Neutrophil (primary cell): Measurements from ENCODE around the gene EIF4A3.

Source experiments
- H3K27ac ChIP-seq: fragments of 200-600 bp; sonication (generic); 2 replicates; pipeline ENCODE4 v1.5.1; 2016; ENCODE audit warnings: mild to moderate bottlenecking, moderate library complexity
- H3K27me3 ChIP-seq: fragments of 200-600 bp; sonication (generic); 2 replicates; pipeline ENCODE4 v1.6.0; 2016; ENCODE audit warnings: mild to moderate bottlenecking
- H3K36me3 ChIP-seq: fragments of 200-600 bp; sonication (generic); 2 replicates; pipeline ENCODE4 v1.5.1; 2017
- H3K4me1 ChIP-seq, 2 experiments: fragments of 200-600 bp in 1 of 2; sonication (generic) in 1 of 2; 1 replicate in 1 of 2; 2 replicates in 1 of 2; pipeline versions ENCODE4 v1.5.1 to v1.6.1; 2013 to 2016; ENCODE audit warnings: low read depth in 1 of 2, low read length in 1 of 2, mild to moderate bottlenecking in 1 of 2, moderate library complexity in 1 of 2; ENCODE audit not compliant: control insufficient read depth in 1 of 2, insufficient read depth in 1 of 2
- H3K4me3 ChIP-seq, 2 experiments: fragments of 200-600 bp in 1 of 2; sonication (generic) in 1 of 2; 1 replicate in 1 of 2; 2 replicates in 1 of 2; pipeline ENCODE4 v1.5.1; 2013 to 2016; ENCODE audit warnings: low read depth in 1 of 2, low read length in 1 of 2, mild to moderate bottlenecking in 1 of 2, moderate library complexity in 1 of 2
- H3K9me3 ChIP-seq: fragments of 200-600 bp; sonication (generic); 2 replicates; pipeline ENCODE4 v1.5.1; 2016
- CTCF ChIP-seq: fragments of 200-600 bp; sonication (generic); IDR thresholded peaks from 2 replicates; pipeline ENCODE4 v1.5.1; 2016; ENCODE audit warnings: antibody characterized with exemption

EIF4A3 gene

GRCh38 chr17:80099291-80100034, 47.5 kb downstream of the EIF4A3 start:
- no peak overlapping the region for H3K4me3 ChIP-seq
- peaks cover 30% of the 10 kb centered on the region in 2 experiments for H3K4me1 ChIP-seq
- H3K27me3 ChIP-seq = peaks cover 9% of the 10 kb centered on the region
- H3K36me3 ChIP-seq = no peaks in the 10 kb centered on the region
- no peak for TF ChIP-seq CTCF
- H3K9me3 ChIP-seq = no peaks in the 10 kb centered on the region
- no peak overlapping the region for H3K27ac ChIP-seq

- no peak overlapping the region for H3K4me3 ChIP-seq
- no peak for TF ChIP-seq CTCF
Measured at GRCh38 chr17:80097844-80098691, 48.9 kb downstream of the EIF4A3 start.

GRCh38 chr17:80097127-80097621, 49.8 kb downstream of the EIF4A3 start:
- H3K4me1 ChIP-seq = peaks cover 44 to 46% of the 10 kb centered on the region in 2 experiments
- no peak overlapping the region for H3K27ac ChIP-seq
- no peaks in the 10 kb centered on the region for H3K9me3 ChIP-seq
- no peaks in the 10 kb centered on the region for H3K36me3 ChIP-seq
- no peak overlapping the region for H3K4me3 ChIP-seq
- H3K27me3 ChIP-seq = peaks cover 9% of the 10 kb centered on the region
- no peak for TF ChIP-seq CTCF

More at GRCh38 chr17:80097844-80098691, 48.9 kb downstream of the EIF4A3 start:
- H3K27ac ChIP-seq = no peak overlapping the region
- H3K9me3 ChIP-seq = no peaks in the 10 kb centered on the region
- peaks cover 44% of the 10 kb centered on the region in 2 experiments for H3K4me1 ChIP-seq
- H3K36me3 ChIP-seq = no peaks in the 10 kb centered on the region
- H3K27me3 ChIP-seq = peaks cover 9% of the 10 kb centered on the region

DNA sequence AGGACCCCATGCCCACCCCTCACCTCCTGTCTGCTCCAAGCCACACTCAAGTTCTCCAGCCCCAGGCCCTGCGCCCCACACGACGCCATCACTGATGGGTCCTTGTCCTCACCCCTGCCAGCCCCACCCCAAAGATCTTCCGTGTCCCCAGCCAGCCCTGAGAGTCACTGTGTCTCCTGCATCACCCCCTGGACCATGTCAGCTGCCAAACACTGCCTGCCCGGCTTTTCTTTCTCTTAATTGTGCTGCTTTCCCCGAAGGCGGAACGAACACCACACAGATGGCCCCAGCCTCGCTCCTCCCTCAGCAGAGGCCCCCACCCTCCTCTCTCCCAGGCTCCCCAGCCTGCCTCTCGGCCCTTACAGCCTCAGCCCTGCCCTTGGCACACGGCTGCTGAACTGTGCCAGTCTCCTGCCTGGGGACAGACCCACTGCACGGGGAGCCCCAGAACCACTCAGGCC, 50.3 kb downstream of the EIF4A3 start:
- no peak for TF ChIP-seq CTCF
- Histone ChIP-seq H3K36me3 (no peaks in the 10 kb centered on the region), H3K27me3 (peaks cover 9% of the 10 kb centered on the region), H3K27ac (no peak overlapping the region), H3K4me1 (peaks cover 45 to 47% of the 10 kb centered on the region in 2 experiments), H3K4me3 (no peak overlapping the region), H3K9me3 (no peaks in the 10 kb centered on the region)

DNA sequence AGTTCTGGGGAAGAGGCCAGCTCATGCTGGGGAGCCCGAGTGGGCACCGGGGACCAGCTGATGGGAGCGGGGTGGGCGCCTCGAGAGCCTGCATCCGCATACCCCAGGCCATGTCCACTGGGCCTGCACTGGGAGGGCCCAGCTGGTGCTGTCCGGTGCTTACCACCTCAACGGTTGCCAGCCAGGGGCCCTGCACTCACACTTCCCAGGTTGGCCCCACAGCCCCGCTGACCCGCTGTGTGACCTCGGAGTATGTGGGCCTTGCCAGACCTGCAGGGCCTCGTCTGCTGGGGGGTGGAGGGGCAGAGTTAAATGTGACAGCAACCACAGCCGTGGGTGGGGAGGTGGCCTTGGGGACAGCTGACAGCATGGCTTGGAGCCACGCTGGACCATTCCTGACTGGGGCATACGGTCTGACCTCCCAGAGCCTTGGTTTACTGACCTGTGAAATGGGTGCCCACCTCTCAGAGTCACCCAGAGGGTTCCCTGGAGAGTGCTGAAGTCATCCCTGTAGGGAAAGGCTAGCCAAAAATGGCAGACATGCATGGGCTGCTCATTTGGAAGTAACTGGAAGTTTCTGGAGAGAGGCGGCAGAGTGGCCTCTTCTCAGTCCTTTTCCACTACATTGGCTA, 51.0 kb downstream of the EIF4A3 start:
- no peaks in the 10 kb centered on the region for H3K9me3 ChIP-seq
- no peak overlapping the region for H3K27ac ChIP-seq
- no peak overlapping the region for H3K4me3 ChIP-seq
- no peaks in the 10 kb centered on the region for H3K36me3 ChIP-seq
- H3K4me1 ChIP-seq = peaks cover 49% of the 10 kb centered on the region in 2 experiments
- peaks cover 9% of the 10 kb centered on the region for H3K27me3 ChIP-seq
- TF ChIP-seq CTCF = no peak
